ENCODE results near the gene CACNG5. TPM values are rescaled to one million over a fixed set of nuclear protein-coding genes. Genes with fewer than 3 reads are reported as not detected.

The CACNG5 gene
- total RNA-seq, 4 donors from 2014 or later, result not detected

- Histone ChIP-seq H3K36me3 (peaks cover 0 to 39% (median 0%) of the 10 kb centered on the region in 3 donors), H3K4me3 (no peak overlapping the region), H3K4me1 (no peaks in the 10 kb centered on the region), H3K9me3 (no peaks in the 10 kb centered on the region), H3K27ac (no peak overlapping the region), H3K27me3 (no peaks in the 10 kb centered on the region)
- no peak for DNase-seq
- TF ChIP-seq CTCF (IDR thresholded peaks at IDR 0.05) (no peak), POLR2A (IDR thresholded peaks at IDR 0.05) (no peak)
Observed at GRCh38 chr17:66790501-66791061, 44.3 kb upstream of the CACNG5 start.

GRCh38 chr17:66791347-66791746, 43.6 kb upstream of the CACNG5 start:
- H3K9me3 ChIP-seq, result no peaks in the 10 kb centered on the region
- H3K36me3 ChIP-seq, result peaks cover 0 to 39% (median 0%) of the 10 kb centered on the region in 3 donors
- H3K4me1 ChIP-seq, result no peaks in the 10 kb centered on the region
- DNase-seq, result no peak
- H3K4me3 ChIP-seq, result no peak overlapping the region
- TF ChIP-seq CTCF (IDR thresholded peaks at IDR 0.05) (no peak), POLR2A (IDR thresholded peaks at IDR 0.05) (no peak)
- H3K27me3 ChIP-seq, result no peaks in the 10 kb centered on the region
- no peak overlapping the region for H3K27ac ChIP-seq

GRCh38 chr17:66793814-66794213, 41.1 kb upstream of the CACNG5 start:
- TF ChIP-seq POLR2A (IDR thresholded peaks at IDR 0.05) (no peak), CTCF (IDR thresholded peaks at IDR 0.05) (no peak)
- Histone ChIP-seq H3K27me3 (no peaks in the 10 kb centered on the region), H3K27ac (no peak overlapping the region), H3K36me3 (peaks cover 0 to 40% (median 0%) of the 10 kb centered on the region in 3 donors), H3K4me1 (no peaks in the 10 kb centered on the region), H3K4me3 (no peak overlapping the region), H3K9me3 (no peaks in the 10 kb centered on the region)
- DNase-seq, result no peak

- Histone ChIP-seq H3K36me3 (peaks cover 0 to 24% (median 0%) of the 10 kb centered on the region in 3 donors), H3K27me3 (no peaks in the 10 kb centered on the region), H3K27ac (no peak overlapping the region), H3K4me3 (no peak overlapping the region), H3K4me1 (no peaks in the 10 kb centered on the region), H3K9me3 (no peaks in the 10 kb centered on the region)
- no peak for TF ChIP-seq CTCF (IDR thresholded peaks at IDR 0.05)
- TF ChIP-seq POLR2A (IDR thresholded peaks at IDR 0.05), result no peak
- DNase-seq, result no peak
Observed at GRCh38 chr17:66795486-66795885, 39.4 kb upstream of the CACNG5 start.

GRCh38 chr17:66799849-66800537, 34.9 kb upstream of the CACNG5 start:
- no peak overlapping the region for H3K27ac ChIP-seq
- no peaks in the 10 kb centered on the region for H3K9me3 ChIP-seq
- H3K4me3 ChIP-seq, result no peak overlapping the region
- TF ChIP-seq POLR2A (IDR thresholded peaks at IDR 0.05) (no peak), CTCF (IDR thresholded peaks at IDR 0.05) (no peak)
- no peak for DNase-seq
- no peaks in the 10 kb centered on the region for H3K27me3 ChIP-seq
- H3K36me3 ChIP-seq, result peaks cover 0 to 28% (median 0%) of the 10 kb centered on the region in 3 donors
- H3K4me1 ChIP-seq, result no peaks in the 10 kb centered on the region
